HG02884 (cell line): ENCODE measurements around the gene TOX2.

ENCODE experiments used
- ATAC-seq: cut with Tn5 transposase; IDR thresholded peaks from one replicate; pipeline ENCODE4 v1.9.1; 2021; ENCODE audit warnings: mild to moderate bottlenecking, moderate library complexity; ENCODE audit not compliant: unreplicated experiment

The TOX2 gene

GRCh38 chr20:43915211-43916072 lies 790 bp downstream of the TOX2 start:
- ATAC-seq: no peak

GRCh38 chr20:43916073-43916880 lies 1.6 kb downstream of the TOX2 start:
- ATAC-seq: no peak

GRCh38 chr20:43916881-43917371 lies 2.3 kb downstream of the TOX2 start:
- ATAC-seq: no peak

GRCh38 chr20:43917380-43917779 lies 2.7 kb downstream of the TOX2 start:
- no peak for ATAC-seq

GRCh38 chr20:43919686-43920403 lies 5.2 kb downstream of the TOX2 start:
- ATAC-seq: no peak

GRCh38 chr20:43920797-43921196 lies 6.1 kb downstream of the TOX2 start:
- ATAC-seq: no peak

GRCh38 chr20:43921227-43921780 lies 6.7 kb downstream of the TOX2 start:
- no peak for ATAC-seq

GRCh38 chr20:43922614-43923013 lies 8.0 kb downstream of the TOX2 start:
- no peak for ATAC-seq

GRCh38 chr20:43923322-43923721 lies 8.7 kb downstream of the TOX2 start:
- no peak for ATAC-seq

- ATAC-seq: no peak
These were observed 9.3 kb downstream of the TOX2 start for GRCh38 chr20:43923917-43924316.

- peak; percentile 84 for ATAC-seq
These were observed 10.6 kb downstream of the TOX2 start for GRCh38 chr20:43925215-43925614.

GRCh38 chr20:43925801-43926200 lies 11.1 kb downstream of the TOX2 start:
- no peak for ATAC-seq

GRCh38 chr20:43926287-43927050 lies 11.8 kb downstream of the TOX2 start:
- ATAC-seq: no peak

GRCh38 chr20:43931976-43932375 lies 17.3 kb downstream of the TOX2 start:
- no peak for ATAC-seq

GRCh38 chr20:43934833-43935232 lies 20.2 kb downstream of the TOX2 start:
- ATAC-seq: no peak

GRCh38 chr20:43936104-43936770 lies 21.6 kb downstream of the TOX2 start:
- ATAC-seq: no peak

GRCh38 chr20:43936805-43937204 lies 22.2 kb downstream of the TOX2 start:
- ATAC-seq: no peak

- ATAC-seq: no peak
These were observed 22.9 kb downstream of the TOX2 start for GRCh38 chr20:43937591-43937990.

- no peak for ATAC-seq
These were observed 23.5 kb downstream of the TOX2 start for GRCh38 chr20:43938017-43938655.
